Hepatocyte (in vitro differentiated cells): ENCODE data around the gene MAD1L1. TPM values are rescaled to one million over a fixed set of nuclear protein-coding genes. Genes with fewer than 3 reads are reported as not detected.

Experiments
- DNase-seq: peaks from one replicate; pipeline ENCODE4 v3.0.0-alpha.2; 2016; ENCODE audit warnings: low spot score
- H2AFZ ChIP-seq: fragments of 200-600 bp; sonication (generic); 2 replicates; pipeline ENCODE4 v1.6.0; 2016; ENCODE audit warnings: antibody characterized with exemption, mild to moderate bottlenecking
- H3K27ac ChIP-seq: fragments of 200-600 bp; sonication (generic); 2 replicates; pipeline ENCODE4 v1.5.1; 2016; ENCODE audit warnings: mild to moderate bottlenecking
- H3K27me3 ChIP-seq: fragments of 200-600 bp; sonication (generic); 2 replicates; pipeline ENCODE4 v1.6.1; 2016
- H3K36me3 ChIP-seq: fragments of 200-600 bp; sonication (generic); replicated peaks from 2 replicates; pipeline ENCODE4 v1.5.1; 2016; ENCODE audit warnings: low read depth; ENCODE audit not compliant: insufficient read depth
- H3K4me1 ChIP-seq: fragments of 200-600 bp; sonication (generic); 2 replicates; pipeline ENCODE4 v1.5.1; 2016; ENCODE audit warnings: mild to moderate bottlenecking, moderate library complexity; ENCODE audit not compliant: insufficient read depth
- H3K4me2 ChIP-seq: fragments of 200-600 bp; sonication (generic); 2 replicates; pipeline ENCODE4 v1.6.0; 2016
- H3K4me3 ChIP-seq: fragments of 200-600 bp; sonication (generic); 2 replicates; pipeline ENCODE4 v1.5.1; 2016; ENCODE audit warnings: mild to moderate bottlenecking
- H3K79me2 ChIP-seq: fragments of 200-600 bp; sonication (generic); 2 replicates; pipeline ENCODE4 v1.6.0; 2017; ENCODE audit warnings: mild to moderate bottlenecking
- H3K9me2 ChIP-seq: fragments of 200-600 bp; sonication (generic); replicated peaks from 2 replicates; pipeline ENCODE4 v1.6.0; 2017; ENCODE audit warnings: mild to moderate bottlenecking; ENCODE audit not compliant: insufficient read depth
- H3K9me3 ChIP-seq: fragments of 200-600 bp; sonication (generic); 2 replicates; pipeline ENCODE4 v1.5.1; 2016; ENCODE audit warnings: low read depth, mild to moderate bottlenecking
- H4K20me1 ChIP-seq: fragments of 200-600 bp; sonication (generic); 2 replicates; pipeline ENCODE4 v1.6.0; 2016; ENCODE audit warnings: mild to moderate bottlenecking; ENCODE audit not compliant: insufficient read depth, poor library complexity, severe bottlenecking
- CTCF ChIP-seq: fragments of 200-600 bp; sonication (generic); IDR thresholded peaks from 2 replicates; pipeline ENCODE4 v1.5.1; 2016; ENCODE audit warnings: antibody characterized with exemption, mild to moderate bottlenecking; ENCODE audit not compliant: poor library complexity
- EZH2 ChIP-seq: fragments of 200-600 bp; sonication (generic); IDR thresholded peaks from 2 replicates; pipeline ENCODE4 v1.6.1; 2016; ENCODE audit warnings: antibody characterized with exemption, mild to moderate bottlenecking, borderline replicate concordance
- EZH2phosphoT487 ChIP-seq: fragments of 200-600 bp; sonication (generic); IDR thresholded peaks from one replicate; pipeline ENCODE4 v1.6.1; 2018; ENCODE audit warnings: antibody characterized with exemption, mild to moderate bottlenecking, low read depth, moderate library complexity; ENCODE audit not compliant: unreplicated experiment, severe bottlenecking
- WGBS: methylation state at CpG from one replicate; pipeline ENCODE4 v1.1.6; 2016; ENCODE audit warnings: low lambda C conversion rate; ENCODE audit errors: missing lambda C conversion rate; 5-methylcytosine and 5-hydroxymethylcytosine counted together
- polyA plus RNA-seq: library from polyadenylated mRNA; unstranded; fragments of >200 nt; fragmentation: Nextera tagmentation; extraction: Ambion mirVana; gene quantifications from 2 replicates; pipeline ENCODE4 v1.2.1, GENCODE V29; 2016
- total RNA-seq: library from RNA; depleted of rRNA; stranded (reverse); fragments of >200 nt; gene quantifications from 2 replicates; pipeline ENCODE4 v1.2.3, GENCODE V29; 2014

MAD1L1 gene
- total and polyA plus RNA-seq, 2 experiments from 2014 or later = 30.7 to 31.0 TPM

GRCh38 chr7:2053395-2053794 lies 179.3 kb downstream of the MAD1L1 start:
- H4K20me1 ChIP-seq = no peaks in the 10 kb centered on the region
- no peaks in the 10 kb centered on the region for H3K9me3 ChIP-seq
- H3K4me3 ChIP-seq = no peak overlapping the region
- no peaks in the 10 kb centered on the region for H3K79me2 ChIP-seq
- 94% methylated on average over 13 of the region's 13 CpGs for WGBS
- H3K4me1 ChIP-seq = no peaks in the 10 kb centered on the region
- DNase-seq = no peak
- H3K36me3 ChIP-seq = no peaks in the 10 kb centered on the region
- no peak overlapping the region for H3K4me2 ChIP-seq
- H3K27me3 ChIP-seq = no peaks in the 10 kb centered on the region
- no peak overlapping the region for H3K27ac ChIP-seq
- TF ChIP-seq EZH2phosphoT487 (no peak), EZH2 (no peak), CTCF (no peak)
- no peaks in the 10 kb centered on the region for H3K9me2 ChIP-seq
- H2AFZ ChIP-seq = no peak overlapping the region

GRCh38 chr7:2052657-2053048 lies 180.1 kb downstream of the MAD1L1 start:
- DNase-seq = no peak
- no peak overlapping the region for H3K4me2 ChIP-seq
- no peaks in the 10 kb centered on the region for H3K27me3 ChIP-seq
- H4K20me1 ChIP-seq = no peaks in the 10 kb centered on the region
- H2AFZ ChIP-seq = no peak overlapping the region
- no peaks in the 10 kb centered on the region for H3K79me2 ChIP-seq
- no peaks in the 10 kb centered on the region for H3K9me3 ChIP-seq
- TF ChIP-seq CTCF (no peak), EZH2 (no peak), EZH2phosphoT487 (no peak)
- H3K36me3 ChIP-seq = no peaks in the 10 kb centered on the region
- no peak overlapping the region for H3K4me3 ChIP-seq
- H3K4me1 ChIP-seq = peaks cover 5% of the 10 kb centered on the region
- H3K9me2 ChIP-seq = no peaks in the 10 kb centered on the region
- WGBS = 90% methylated on average over 13 of the region's 13 CpGs
- no peak overlapping the region for H3K27ac ChIP-seq

- Histone ChIP-seq H4K20me1 (no peaks in the 10 kb centered on the region), H3K9me2 (no peaks in the 10 kb centered on the region), H3K9me3 (no peaks in the 10 kb centered on the region), H3K4me3 (no peak overlapping the region), H2AFZ (no peak overlapping the region), H3K4me1 (peaks cover 8% of the 10 kb centered on the region), H3K27ac (no peak overlapping the region), H3K36me3 (no peaks in the 10 kb centered on the region), H3K79me2 (no peaks in the 10 kb centered on the region), H3K27me3 (no peaks in the 10 kb centered on the region), H3K4me2 (no peak overlapping the region)
- DNase-seq = no peak
- TF ChIP-seq EZH2phosphoT487 (no peak), CTCF (no peak)
- 95% methylated on average over 29 of the region's 30 CpGs for WGBS
These were observed 180.8 kb downstream of the MAD1L1 start for GRCh38 chr7:2051707-2052656.
